ENCODE results near the gene SERPINB2.
"Not testable (repeated sequence)": the region's sequence is repeated elsewhere in the genome, so short reads cannot be mapped to it uniquely, and the experiment has no call there.

The SERPINB2 gene

GRCh38 chr18:63889626-63890025 lies 2.1 kb downstream of the SERPINB2 start:
- DNase-seq (ENCODE audit: low read depth, low spot score): no peak

- no peak for DNase-seq (ENCODE audit: low read depth, low spot score)
Measured at GRCh38 chr18:63890237-63890949, 2.9 kb downstream of the SERPINB2 start.

DNA sequence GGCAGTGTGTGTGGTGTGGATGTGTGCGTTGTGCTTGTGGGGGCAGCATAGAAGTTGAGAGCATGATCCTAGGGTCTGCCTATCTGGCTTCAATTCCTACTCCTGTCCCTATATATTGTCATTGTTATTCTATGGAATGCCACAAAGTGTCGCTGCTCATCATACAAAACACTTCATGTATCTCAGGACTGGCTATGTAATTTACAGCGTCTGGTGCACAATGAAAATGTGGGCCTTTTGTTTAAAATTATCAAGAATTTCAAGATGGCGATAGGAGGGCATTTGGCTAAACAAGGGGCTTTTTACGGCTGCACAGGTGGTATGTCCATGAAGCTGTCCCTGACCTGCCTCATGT lies 3.4 kb downstream of the SERPINB2 start:
- no peak for DNase-seq (ENCODE audit: low read depth, low spot score)

- no peak for DNase-seq (ENCODE audit: low read depth, low spot score)
Measured at GRCh38 chr18:63892566-63892965, 5.1 kb downstream of the SERPINB2 start.

- no peak for DNase-seq (ENCODE audit: low read depth, low spot score)
Measured at GRCh38 chr18:63894106-63894772, 6.7 kb downstream of the SERPINB2 start.

DNA sequence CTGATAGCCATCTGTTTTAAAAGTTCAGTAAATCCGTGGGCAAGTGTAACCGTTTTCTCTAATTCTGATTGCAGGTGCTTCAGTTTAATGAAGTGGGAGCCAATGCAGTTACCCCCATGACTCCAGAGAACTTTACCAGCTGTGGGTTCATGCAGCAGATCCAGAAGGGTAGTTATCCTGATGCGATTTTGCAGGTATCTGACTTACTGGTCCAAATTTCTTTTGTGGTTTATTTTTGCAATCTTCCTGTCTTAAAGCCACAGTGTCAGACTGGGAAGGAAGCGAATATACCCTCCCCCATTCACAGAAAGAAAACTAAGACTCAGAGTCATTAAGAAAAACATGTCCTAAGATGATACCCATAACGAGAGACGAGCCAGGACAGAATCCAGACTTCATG lies 7.7 kb downstream of the SERPINB2 start:
- DNase-seq (ENCODE audit: low read depth, low spot score): no peak

DNA sequence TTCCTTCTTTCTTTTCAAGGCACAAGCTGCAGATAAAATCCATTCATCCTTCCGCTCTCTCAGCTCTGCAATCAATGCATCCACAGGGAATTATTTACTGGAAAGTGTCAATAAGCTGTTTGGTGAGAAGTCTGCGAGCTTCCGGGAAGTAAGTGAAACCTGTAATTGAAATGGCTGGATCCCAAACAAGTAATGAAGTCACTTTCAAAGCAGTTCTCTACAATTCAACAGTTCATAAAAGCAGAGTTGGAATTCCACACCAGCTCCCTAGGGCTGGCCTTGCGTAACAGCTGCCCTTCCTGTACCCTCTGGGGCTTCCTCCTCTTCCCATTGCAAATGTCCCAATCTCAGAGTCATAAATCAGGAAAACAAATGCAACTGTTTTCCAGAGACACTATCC lies 9.6 kb downstream of the SERPINB2 start:
- no peak for DNase-seq (ENCODE audit: low read depth, low spot score)

- DNase-seq (ENCODE audit: low read depth, low spot score): no peak
Measured at GRCh38 chr18:63899206-63899605, 11.7 kb downstream of the SERPINB2 start.

DNA sequence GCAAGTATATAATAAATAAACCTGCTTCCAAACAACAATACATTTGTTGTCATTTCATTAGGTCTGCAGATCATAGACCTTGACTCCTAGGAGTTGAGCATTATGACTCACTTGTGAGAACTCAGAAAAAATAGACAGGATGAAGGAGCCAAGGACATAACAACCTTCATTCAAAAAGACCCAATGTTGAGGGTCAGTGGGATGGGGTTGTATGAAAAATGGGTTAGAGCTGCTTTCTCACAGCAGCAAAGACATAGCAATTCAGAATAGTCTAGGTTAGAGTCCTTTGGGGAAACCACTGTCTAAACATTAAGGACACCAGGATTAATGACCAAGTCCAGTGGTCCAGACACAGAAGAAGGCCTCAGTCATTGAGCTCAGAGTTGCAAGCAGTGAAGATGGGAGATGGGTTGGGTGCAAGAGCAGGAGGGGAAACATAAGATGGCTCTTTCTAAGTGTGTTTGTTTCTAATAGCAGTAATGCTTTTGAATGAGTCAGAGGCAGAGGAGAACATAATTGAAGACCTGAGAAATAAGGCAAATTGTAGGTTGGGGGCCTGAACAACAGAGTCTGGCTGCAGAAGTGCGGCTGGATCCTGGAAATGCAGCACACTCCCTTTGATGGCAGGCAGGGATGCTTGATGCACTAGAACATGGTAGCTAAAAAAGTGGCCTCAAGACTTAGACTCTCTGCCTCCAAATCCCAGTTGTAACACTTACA lies 16.5 kb downstream of the SERPINB2 start:
- DNase-seq (ENCODE audit: low read depth, low spot score): no peak

- no peak for DNase-seq (ENCODE audit: low read depth, low spot score)
Measured at GRCh38 chr18:63904694-63905093, 17.2 kb downstream of the SERPINB2 start.

DNA sequence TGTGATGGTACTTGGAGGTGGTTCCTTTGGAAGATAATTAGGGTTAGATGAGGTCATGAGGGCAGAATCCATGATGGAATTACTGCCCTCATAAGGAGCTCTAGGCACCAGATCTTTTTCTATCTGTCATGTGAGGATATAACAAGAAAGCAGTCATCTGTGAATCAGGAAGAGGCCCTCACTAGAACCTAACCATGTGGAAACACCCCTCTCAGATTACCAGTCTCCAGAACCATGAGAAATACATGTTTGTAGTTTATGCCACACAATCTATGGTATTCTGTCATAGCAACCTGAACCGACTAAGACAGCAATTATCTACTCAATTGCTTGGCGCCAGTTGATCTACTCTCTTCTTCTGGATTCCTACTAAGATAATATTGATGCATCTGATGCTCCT lies 17.9 kb downstream of the SERPINB2 start:
- DNase-seq (ENCODE audit: low read depth, low spot score): no peak

DNA sequence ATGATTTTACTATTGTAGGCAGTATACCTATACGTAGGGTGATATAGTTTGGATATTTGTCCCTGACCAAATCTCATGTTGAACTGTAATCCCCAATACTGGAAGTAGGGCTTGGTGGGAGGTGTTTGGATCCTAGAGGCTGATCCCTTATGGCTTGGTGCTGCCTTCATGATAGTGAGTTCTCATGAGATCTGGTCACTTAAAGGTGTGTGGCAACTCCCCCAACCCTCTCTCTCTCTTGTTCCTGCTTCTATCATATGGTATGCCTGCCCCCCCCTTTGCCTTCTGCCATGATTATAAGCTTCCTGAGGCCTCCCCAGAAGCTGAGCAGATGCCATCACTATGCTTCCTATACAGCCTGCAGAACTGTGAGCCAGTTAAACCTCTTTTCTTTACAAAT lies 18.6 kb downstream of the SERPINB2 start:
- DNase-seq (ENCODE audit: low read depth, low spot score): no peak

DNA sequence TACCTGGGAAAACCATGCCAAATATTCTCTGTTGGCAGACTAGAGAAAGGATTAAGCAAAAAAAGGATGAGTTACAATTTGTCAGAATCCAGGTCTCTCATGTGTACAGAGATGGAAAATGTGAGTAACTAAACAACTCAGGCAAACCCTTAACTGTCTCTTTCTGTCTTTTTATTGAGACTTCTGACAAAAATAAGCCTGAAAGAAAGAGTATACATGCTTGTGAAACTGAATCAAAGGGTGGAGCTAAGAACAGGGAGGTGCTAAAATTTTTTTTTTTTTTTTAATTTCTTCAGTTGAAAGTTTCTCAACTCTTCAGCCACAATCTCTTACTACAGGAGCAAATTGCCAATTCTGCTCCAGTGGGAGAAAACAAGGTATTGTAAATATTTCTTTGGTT lies 20.2 kb downstream of the SERPINB2 start, which contains the start of gene SERPINB10:
Gene SERPINB10 (plus strand): TSS at position 295 of the 400 bp plus-strand sequence. CDS start 7,553 bp downstream, outside the sequence.
- no peak for DNase-seq (ENCODE audit: low read depth, low spot score)

GRCh38 chr18:63908858-63909257 lies 21.4 kb downstream of the SERPINB2 start:
- DNase-seq (ENCODE audit: low read depth, low spot score): no peak

- DNase-seq (ENCODE audit: low read depth, low spot score): no peak
Measured at GRCh38 chr18:63909870-63910269, 22.4 kb downstream of the SERPINB2 start.

DNA sequence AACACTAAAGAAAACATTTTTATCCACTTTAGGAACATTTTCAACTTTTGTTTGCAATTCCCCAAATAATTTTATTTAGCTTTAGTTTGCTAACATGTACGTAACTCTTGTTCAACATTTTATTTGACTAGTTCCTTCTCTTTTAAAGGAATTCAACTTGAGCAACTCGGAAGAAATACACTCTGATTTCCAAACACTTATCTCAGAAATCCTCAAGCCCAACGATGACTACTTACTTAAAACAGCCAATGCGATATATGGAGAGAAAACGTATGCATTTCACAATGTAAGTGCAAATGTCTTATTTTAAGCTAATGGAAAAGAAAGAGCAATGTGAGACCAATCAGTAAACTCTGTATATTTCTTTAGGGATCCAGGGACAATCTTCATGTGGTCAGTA lies 30.3 kb downstream of the SERPINB2 start:
- DNase-seq (ENCODE audit: low read depth, low spot score): no peak

DNA sequence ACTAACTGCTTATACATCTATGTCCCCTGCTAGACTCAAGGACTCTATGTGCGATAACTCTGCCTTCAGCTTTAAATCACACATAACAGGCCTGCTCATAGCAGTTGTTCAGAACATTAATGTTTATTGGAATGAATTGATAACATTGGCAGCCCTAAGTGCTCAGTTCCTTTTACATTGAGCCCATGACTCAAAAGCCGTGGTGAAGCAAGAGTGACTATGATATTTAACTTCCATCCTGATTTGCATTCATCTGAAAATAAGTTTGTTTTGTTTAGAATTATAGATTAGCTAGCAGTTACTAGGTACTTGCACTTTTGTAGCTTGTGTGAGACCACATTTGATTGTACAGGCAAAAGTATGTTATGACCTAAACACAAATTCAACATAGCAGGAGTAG lies 34.5 kb downstream of the SERPINB2 start:
- no peak for DNase-seq (ENCODE audit: low read depth, low spot score)

- no peak for DNase-seq (ENCODE audit: low read depth, low spot score)
Measured at GRCh38 chr18:63924551-63924950, 37.0 kb downstream of the SERPINB2 start.

DNA sequence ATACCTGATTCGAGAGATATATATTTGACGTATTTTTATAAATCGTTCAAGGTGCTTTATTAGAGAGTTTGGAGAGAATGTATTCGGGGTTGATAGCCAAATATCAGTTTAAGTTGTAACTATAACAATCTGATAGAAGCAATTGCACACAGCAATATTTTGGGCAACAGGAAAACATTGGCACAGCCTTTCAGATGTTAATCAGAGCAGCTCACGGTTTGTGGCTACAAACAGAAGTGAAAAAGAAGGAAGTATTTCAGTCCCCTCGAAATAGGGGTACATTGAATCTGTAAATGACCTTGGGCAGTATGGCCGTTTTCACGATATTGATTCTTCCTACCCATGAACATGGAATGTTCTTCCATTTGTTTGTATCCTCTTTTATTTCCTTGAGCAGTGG lies 40.8 kb downstream of the SERPINB2 start:
- no peak for DNase-seq (ENCODE audit: low read depth, low spot score)

DNA sequence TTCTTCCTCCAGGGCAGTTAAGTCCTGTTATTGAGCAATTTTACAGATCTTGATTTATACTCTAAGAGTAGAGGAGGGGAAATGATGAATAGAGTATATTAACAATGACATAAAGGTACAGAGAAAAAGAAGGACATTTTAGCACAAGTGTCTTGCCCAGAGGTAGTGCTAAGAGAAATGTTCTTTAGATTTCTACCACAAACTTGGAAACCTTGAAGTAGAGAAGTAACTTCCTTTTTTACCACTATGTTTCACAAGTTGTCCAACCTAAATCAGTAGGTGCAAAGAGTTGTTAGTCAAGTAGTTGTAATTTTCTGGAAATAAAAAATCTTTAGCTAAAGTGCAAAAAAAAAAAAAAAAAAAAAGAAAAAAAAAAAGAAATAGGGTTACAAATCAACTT lies 41.9 kb downstream of the SERPINB2 start:
- DNase-seq (ENCODE audit: low read depth, low spot score): not testable (repeated sequence)

DNA sequence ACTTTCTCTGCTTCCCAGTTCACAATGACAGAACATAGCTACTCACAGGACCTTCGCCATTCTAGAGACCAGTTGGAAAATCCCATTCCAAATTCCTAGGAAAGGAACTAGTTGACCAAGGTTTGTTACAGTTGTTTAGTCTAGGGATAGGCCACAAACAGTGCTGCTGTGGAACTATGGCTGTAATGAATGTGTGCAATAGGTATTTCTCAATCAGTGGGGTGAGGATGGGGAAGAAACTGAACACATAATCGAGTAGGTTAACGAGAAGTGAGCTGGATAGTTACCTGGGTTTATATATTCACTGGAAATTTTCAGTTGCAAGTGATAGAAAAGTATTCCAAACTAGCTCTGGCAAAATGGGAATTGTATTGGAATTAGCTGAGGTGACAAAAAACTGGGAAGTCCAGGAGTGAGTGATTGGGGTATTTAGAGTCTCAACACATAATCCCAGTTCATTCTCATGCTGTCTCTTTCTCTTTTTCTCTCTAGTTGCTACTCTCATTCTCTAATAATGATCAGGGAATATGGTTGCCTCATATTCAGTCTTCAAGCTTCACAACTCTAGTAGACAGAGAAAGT lies 43.4 kb downstream of the SERPINB2 start:
- DNase-seq (ENCODE audit: low read depth, low spot score): no peak

GRCh38 chr18:63936156-63936931 lies 48.8 kb downstream of the SERPINB2 start:
- peak; percentile 10 for DNase-seq (ENCODE audit: low read depth, low spot score)
